Mammary epithelial cell (primary cell): Measurements from ENCODE around the gene ACTR1B.

ENCODE experiments used
- CTCF ChIP-seq, 2 donors: IDR thresholded peaks in 1 of 2; conservative IDR thresholded peaks in 1 of 2; 2 replicates each; pipeline ENCODE4 v1.5.1; 2011 to 2012; ENCODE audit warnings: inconsistent platforms in 2 of 2, low read length in 2 of 2, mild to moderate bottlenecking in 2 of 2, control low read depth in 1 of 2, low read depth in 1 of 2; ENCODE audit not compliant: insufficient read depth in 1 of 2; ENCODE audit errors: extremely low read depth in 1 of 2
- EZH2 ChIP-seq: IDR thresholded peaks from 2 replicates; pipeline ENCODE4 v1.6.1; 2012; ENCODE audit warnings: low read length, inconsistent platforms, borderline replicate concordance

GRCh38 chr2:97660775-97661389 is 3.0 kb downstream of the ACTR1B start:
- TF ChIP-seq CTCF (conservative IDR thresholded peaks at IDR 0.05 in 1 of 2, IDR thresholded peaks at IDR 0.05 in 1 of 2; ENCODE audit: extremely low read depth in 1 of 2, insufficient read depth in 1 of 2, low read depth in 1 of 2, low read length in 2 of 2) (no peak), EZH2 (no peak)
